Transverse colon (tissue), 4 donors: ENCODE measurements around the gene CD74. TPM values are rescaled to one million over a fixed set of nuclear protein-coding genes. Genes with fewer than 3 reads are reported as not detected.

Source experiments
- DNase-seq: peaks from one replicate; pipeline ENCODE4 v3.0.0-alpha.2; 2019
- H3K27ac ChIP-seq, 4 donors: fragments of 200-600 bp; sonication (generic); 2 replicates each; pipeline ENCODE4 v1.5.1; 2016 to 2018; ENCODE audit warnings: inconsistent platforms in 4 of 4
- H3K27me3 ChIP-seq: fragments of 200-600 bp; sonication (generic); 2 replicates; pipeline ENCODE4 v1.5.1; 2017; ENCODE audit warnings: inconsistent platforms
- H3K36me3 ChIP-seq, 4 donors: fragments of 200-600 bp; sonication (generic); 2 replicates each; pipeline ENCODE4 v1.5.1; 2017 to 2019; ENCODE audit warnings: inconsistent platforms in 4 of 4
- H3K4me1 ChIP-seq, 4 donors: fragments of 200-600 bp; sonication (generic); 2 replicates each; pipeline ENCODE4 v1.5.1; 2017 to 2020; ENCODE audit warnings: inconsistent platforms in 4 of 4
- H3K4me3 ChIP-seq, 4 donors: fragments of 200-600 bp; sonication (generic); 1 replicate in 1 of 4; 2 replicates in 3 of 4; pipeline versions ENCODE4 v1.5.1 to v1.6.1; 2017 to 2019; ENCODE audit warnings: inconsistent platforms in 4 of 4
- H3K9me3 ChIP-seq, 2 donors: fragments of 200-600 bp; sonication (generic); 2 replicates each; pipeline ENCODE4 v1.5.1; 2017 to 2019; ENCODE audit warnings: inconsistent platforms in 2 of 2
- EP300 ChIP-seq: sonication (generic); formaldehyde crosslinking; IDR thresholded peaks from one replicate; pipeline ENCODE4 v1.6.1; 2017; ENCODE audit warnings: antibody characterized with exemption, low read depth
- POLR2A ChIP-seq: fragments of 450-650 bp; IDR thresholded peaks from one replicate; pipeline ENCODE4 v1.6.1; 2016; ENCODE audit warnings: antibody characterized with exemption, mild to moderate bottlenecking, moderate library complexity
- POLR2AphosphoS5 ChIP-seq, 3 donors: sonication (generic); formaldehyde crosslinking; IDR thresholded peaks; one replicate each; pipeline ENCODE4 v1.6.1; 2016; ENCODE audit warnings: antibody characterized with exemption in 3 of 3
- WGBS, 2 donors: methylation state at CpG; one replicate each; pipeline ENCODE4 v1.1.5; 2018; ENCODE audit warnings: low coverage in 1 of 2; 5-methylcytosine and 5-hydroxymethylcytosine counted together
- in situ Hi-C, 4 donors: fragments of 200-750 bp; cut with MboI; loops; one replicate each; pipeline versions ENCODE4 v1.15.0 to v1.15.1; 2017; ENCODE audit warnings: low sequenced_read_pairs in 3 of 4, low pct_ligation_motif_present in 1 of 4, low pct_unique_long_range_greater_than_20kb in 1 of 4
- intact Hi-C: fragments of 100-400 bp; cut with DNase I; formaldehyde crosslinking; loops from one replicate; pipeline ENCODE4 v1.15.1; 2023; ENCODE audit warnings: low total_unique reads
- total RNA-seq, 4 donors: library from RNA; depleted of rRNA; stranded (reverse); fragments of >200 nt; gene quantifications; one replicate each; pipeline ENCODE4 v1.1.0, GENCODE V29; 2016
- TF ChIP-seq, protein P1 (sequence below), 5 experiments: fragments of 200-600 bp in 3 of 5; fragments of 450-650 bp in 2 of 5; sonication (generic) in 3 of 5; IDR thresholded peaks; 1 replicate in 2 of 5; 2 replicates in 3 of 5; pipeline ENCODE4 v1.5.1; 2016 to 2017; ENCODE audit warnings: antibody characterized with exemption in 5 of 5, inconsistent platforms in 3 of 5, mild to moderate bottlenecking in 2 of 5, moderate library complexity in 1 of 5

Gene CD74
- total RNA-seq = 100 to 1,000 TPM in 3 of 4 donors, 10 to 100 TPM in 1; 54.3 to 451 (median 259) TPM

DNA sequence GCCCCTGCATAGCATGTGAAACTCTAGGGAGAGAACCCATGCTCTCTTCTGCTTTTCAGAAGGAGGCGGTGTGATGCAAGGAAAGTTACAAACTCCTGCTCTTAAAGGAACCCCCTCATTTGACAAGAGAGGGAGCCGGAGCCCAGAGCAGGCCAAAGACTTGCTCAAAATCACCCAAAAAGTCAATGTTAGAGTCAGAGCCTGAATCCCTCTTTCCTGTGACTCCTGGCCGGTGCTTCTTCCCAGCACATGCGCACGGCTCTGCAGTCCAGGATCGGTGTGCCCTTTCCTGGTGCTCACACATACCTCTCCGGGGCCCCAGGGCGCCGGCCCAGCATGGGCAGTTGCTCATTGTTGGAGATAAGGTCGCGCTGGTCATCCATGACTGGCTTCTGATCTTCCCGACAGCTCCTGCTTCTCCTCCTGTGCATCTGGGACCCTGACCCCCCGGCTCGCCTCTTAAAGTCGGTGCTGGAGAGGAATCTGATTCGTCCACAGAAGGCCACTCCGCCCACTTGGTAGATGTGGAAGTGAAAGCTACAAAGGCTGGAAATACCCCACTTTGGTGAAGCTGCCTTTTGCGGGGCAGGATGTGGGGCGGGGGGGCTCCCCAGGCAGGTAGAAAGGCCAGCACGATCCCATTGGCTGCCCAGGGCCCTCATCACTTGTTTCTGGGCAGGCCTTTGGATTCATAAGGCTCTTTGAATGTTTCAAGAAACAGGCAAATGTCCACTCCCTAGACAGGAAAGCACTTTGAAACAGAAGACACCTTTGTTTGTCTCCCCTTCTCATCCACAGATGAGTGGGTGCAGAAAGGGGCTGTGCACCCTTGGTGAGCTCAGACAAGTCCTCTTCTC lies at the start of gene CD74:
Gene CD74 (minus strand): TSS at position 592 of the 857 bp plus-strand sequence. CDS start 161 bp downstream, at position 431.
- intact Hi-C loops (no loop called here), in situ Hi-C loops (no loop called here)
- Histone ChIP-seq H3K27me3 (no peaks in the 10 kb centered on the region), H3K4me1 (peaks cover 14 to 29% (median 16%) of the 10 kb centered on the region in 4 donors), H3K9me3 (no peaks in the 10 kb centered on the region), H3K4me3 (peak within 1 kb of the TSS; percentile 26 to 64 (median 42)), H3K36me3 (no peaks in the 10 kb centered on the region), H3K27ac (peak within 1 kb of the TSS; percentile 87 to 89 (median 87))
- DNase-seq = peak; percentile 92
- WGBS, 2 donors = 9 to 20% methylated on average over 1 to 19 of the region's 20 CpGs
- TF ChIP-seq, protein P1, sequence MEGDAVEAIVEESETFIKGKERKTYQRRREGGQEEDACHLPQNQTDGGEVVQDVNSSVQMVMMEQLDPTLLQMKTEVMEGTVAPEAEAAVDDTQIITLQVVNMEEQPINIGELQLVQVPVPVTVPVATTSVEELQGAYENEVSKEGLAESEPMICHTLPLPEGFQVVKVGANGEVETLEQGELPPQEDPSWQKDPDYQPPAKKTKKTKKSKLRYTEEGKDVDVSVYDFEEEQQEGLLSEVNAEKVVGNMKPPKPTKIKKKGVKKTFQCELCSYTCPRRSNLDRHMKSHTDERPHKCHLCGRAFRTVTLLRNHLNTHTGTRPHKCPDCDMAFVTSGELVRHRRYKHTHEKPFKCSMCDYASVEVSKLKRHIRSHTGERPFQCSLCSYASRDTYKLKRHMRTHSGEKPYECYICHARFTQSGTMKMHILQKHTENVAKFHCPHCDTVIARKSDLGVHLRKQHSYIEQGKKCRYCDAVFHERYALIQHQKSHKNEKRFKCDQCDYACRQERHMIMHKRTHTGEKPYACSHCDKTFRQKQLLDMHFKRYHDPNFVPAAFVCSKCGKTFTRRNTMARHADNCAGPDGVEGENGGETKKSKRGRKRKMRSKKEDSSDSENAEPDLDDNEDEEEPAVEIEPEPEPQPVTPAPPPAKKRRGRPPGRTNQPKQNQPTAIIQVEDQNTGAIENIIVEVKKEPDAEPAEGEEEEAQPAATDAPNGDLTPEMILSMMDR (IDR thresholded peaks at IDR 0.05) = no peak
- TF ChIP-seq POLR2A = peak; percentile 79
- peak in 2 of 3 donors; percentile 76 to 86 for TF ChIP-seq POLR2AphosphoS5 (IDR thresholded peaks at IDR 0.05)
- no peak for TF ChIP-seq EP300

DNA sequence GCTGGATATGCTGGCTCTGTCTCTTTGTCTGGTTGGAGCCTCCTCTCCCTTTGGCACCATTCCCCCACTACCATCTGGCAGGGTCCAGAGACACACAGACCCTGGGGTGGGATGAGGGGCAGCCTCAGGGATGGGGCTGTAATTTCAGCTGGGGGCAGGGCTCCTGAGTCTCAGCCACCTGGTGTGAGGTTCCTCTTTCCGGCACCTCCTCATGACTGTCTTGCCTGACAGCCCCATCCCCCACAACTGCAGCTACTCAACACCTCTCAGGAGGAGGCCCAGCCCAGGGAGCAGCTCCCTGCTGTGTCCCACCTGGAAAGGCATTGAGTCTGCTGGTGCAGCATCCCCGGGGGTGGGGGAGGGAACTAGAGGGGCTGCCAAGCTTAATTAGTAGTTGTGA lies 48.5 kb upstream of the CD74 start:
- Histone ChIP-seq H3K4me1 (peaks cover 0 to 19% (median 7%) of the 10 kb centered on the region in 4 donors), H3K9me3 (no peaks in the 10 kb centered on the region), H3K36me3 (no peaks in the 10 kb centered on the region), H3K27ac (no peak overlapping the region), H3K4me3 (no peak overlapping the region), H3K27me3 (no peaks in the 10 kb centered on the region)
- WGBS, 2 donors = 42% methylated on average over 2 of the region's 2 CpGs; no CpG with 5 or more reads in 1 of the 2 donors
- intact Hi-C loops = no loop called here
- TF ChIP-seq, protein P1 (IDR thresholded peaks at IDR 0.05) = no peak
- no peak for TF ChIP-seq POLR2A
- TF ChIP-seq EP300 = no peak
- TF ChIP-seq POLR2AphosphoS5 (IDR thresholded peaks at IDR 0.05) = no peak
- in situ Hi-C loops = loop anchor here in 3 of 4 donors (10.0 to 25.0 kb wide), 2 partner anchors 84 to 201 kb away; partner anchors contain the start of gene MYOZ3 (in 3 of the 3)
- peak; percentile 56 for DNase-seq

DNA sequence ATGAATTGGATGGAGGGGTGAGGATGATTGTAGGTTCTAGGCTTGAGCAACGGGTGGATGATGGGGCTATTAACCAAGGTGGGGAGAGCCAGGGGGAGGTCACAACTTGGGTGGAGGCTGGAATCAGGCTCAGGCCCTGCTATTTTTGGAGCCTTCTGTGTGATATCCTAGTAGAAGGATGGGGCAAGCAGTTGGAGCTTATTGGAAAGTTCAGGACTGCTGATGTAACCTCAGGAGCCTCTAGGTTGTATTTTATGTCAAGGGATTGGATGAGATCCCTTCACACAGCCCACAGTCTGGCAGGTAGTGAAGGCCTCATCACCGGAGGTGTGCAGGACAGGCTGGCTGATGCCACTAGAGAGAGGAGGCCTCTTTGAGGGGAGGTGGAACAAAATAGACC lies 48.1 kb upstream of the CD74 start:
- in situ Hi-C loops = loop anchor here in 3 of 4 donors (10.0 to 25.0 kb wide), 2 partner anchors 84 to 202 kb away; partner anchors contain the start of gene MYOZ3 (in 3 of the 3)
- intact Hi-C loops = no loop called here
- Histone ChIP-seq H3K9me3 (no peaks in the 10 kb centered on the region), H3K4me3 (no peak overlapping the region), H3K4me1 (peaks cover 0 to 19% (median 7%) of the 10 kb centered on the region in 4 donors), H3K27me3 (no peaks in the 10 kb centered on the region), H3K27ac (no peak overlapping the region), H3K36me3 (no peaks in the 10 kb centered on the region)
- WGBS, 2 donors = 52 to 83% methylated on average over 1 to 2 of the region's 2 CpGs
- no peak for DNase-seq
- TF ChIP-seq POLR2A (no peak), POLR2AphosphoS5 (IDR thresholded peaks at IDR 0.05) (no peak), EP300 (no peak)
- TF ChIP-seq, protein P1 (IDR thresholded peaks at IDR 0.05) = no peak

DNA sequence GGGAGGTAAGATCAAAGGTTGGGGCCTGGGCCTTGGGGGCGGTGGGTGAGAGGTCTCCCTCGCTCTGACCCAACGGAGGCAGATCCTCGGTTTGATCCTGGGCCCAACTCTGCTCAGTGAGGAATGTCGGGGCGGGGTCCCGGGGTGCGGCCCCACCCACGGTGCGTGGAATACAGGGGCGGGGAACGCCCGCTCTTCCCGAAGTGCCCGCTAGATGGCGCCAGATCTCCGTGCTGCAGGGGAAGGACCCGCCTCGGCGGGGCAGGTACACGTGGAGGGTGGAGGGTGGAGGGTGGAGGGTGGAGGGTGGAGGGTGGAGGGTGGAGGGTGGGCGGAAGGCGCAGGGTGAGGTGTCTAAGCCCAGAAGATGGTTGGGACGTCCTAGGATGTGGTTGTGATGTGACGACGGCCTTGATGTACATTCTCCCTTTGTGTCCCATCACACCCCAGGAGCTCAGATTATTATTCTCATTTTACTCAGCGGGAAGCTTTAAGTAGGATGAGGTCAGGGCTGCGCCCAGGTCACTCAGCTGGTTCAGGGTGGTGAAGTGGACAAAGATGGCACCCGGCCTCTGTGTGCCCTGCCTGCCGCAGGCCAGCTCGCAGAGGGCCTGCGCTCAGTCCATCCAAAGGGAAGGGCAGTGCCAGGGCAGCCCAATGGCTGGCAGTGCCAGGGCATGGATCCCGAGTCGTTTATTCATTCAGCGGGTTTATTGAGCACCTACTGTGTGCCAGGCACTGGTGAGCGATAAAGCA lies 46.3 kb upstream of the CD74 start:
- peaks cover 0 to 17% (median 7%) of the 10 kb centered on the region in 4 donors for H3K4me1 ChIP-seq
- intact Hi-C loops (loop anchor here (5.0 to 10.0 kb wide), 3 partner anchors 63 to 196 kb away; no protein-coding TSS in a partner anchor), in situ Hi-C loops (loop anchor here (10.0 to 25.0 kb wide), 3 partner anchors 76 to 203 kb away; partner anchors contain the start of gene MYOZ3 (in 3 of the 4))
- H3K27me3 ChIP-seq = no peaks in the 10 kb centered on the region
- peak overlapping the region in 1 of 4 donors; percentile 18 for H3K4me3 ChIP-seq
- TF ChIP-seq, protein P1 (IDR thresholded peaks at IDR 0.05) = peak; percentile 79 to 92 (median 88)
- no peak for TF ChIP-seq POLR2A
- H3K9me3 ChIP-seq = no peaks in the 10 kb centered on the region
- 21% methylated on average over 34 of the region's 36 CpGs; no CpG with 5 or more reads in 1 of the 2 donors for WGBS, 2 donors
- peak overlapping the region in 1 of 4 donors; percentile 23 for H3K27ac ChIP-seq
- peak; percentile 89 for DNase-seq
- no peaks in the 10 kb centered on the region for H3K36me3 ChIP-seq
